H1 (cell line): Measurements from ENCODE around the gene PDE2A. TPM values are rescaled to one million over a fixed set of nuclear protein-coding genes. Genes with fewer than 3 reads are reported as not detected.

Source experiments
- CTCF ChIA-PET: fragments of 300-600 bp; sonication (Branson Sonifier 250); formaldehyde crosslinking; loops from one replicate; lab custom pipeline; 2021; ENCODE audit not compliant: partially characterized antibody; lab: Charles Lee
- POLR2A ChIA-PET: fragments of 300-600 bp; sonication (Branson Sonifier 250); formaldehyde crosslinking; loops from one replicate; lab custom pipeline; 2021; ENCODE audit warnings: inconsistent platforms; ENCODE audit not compliant: partially characterized antibody; lab: Charles Lee
- DNase-seq, 2 experiments: peaks; one replicate each; pipeline versions ENCODE4 v3.0.0 to v3.0.0-alpha.2; 2010 to 2022; ENCODE audit warnings: low spot score in 2 of 2, low read depth in 1 of 2, mixed read lengths in 1 of 2
- FAIRE-seq: peaks from 2 replicates; lab custom pipeline; 2011; peaks lifted over from hg19 to GRCh38; lab: Jason Lieb, UNC
- H2AFZ ChIP-seq: 2 replicates; pipeline ENCODE4 v1.8.1; 2012; ENCODE audit warnings: low read length, inconsistent platforms
- H2AK5ac ChIP-seq: 2 replicates; pipeline ENCODE4 v1.6.1; 2013; ENCODE audit warnings: low read depth, low read length
- H2BK120ac ChIP-seq: replicated peaks from 2 replicates; pipeline ENCODE3; 2013; ENCODE audit warnings: low read depth, low read length, inconsistent platforms
- H2BK12ac ChIP-seq: 2 replicates; pipeline ENCODE4 v1.6.1; 2013; ENCODE audit warnings: low read depth, low read length
- H2BK15ac ChIP-seq: 2 replicates; pipeline ENCODE4 v1.6.1; 2013; ENCODE audit warnings: low read length
- H2BK20ac ChIP-seq: 2 replicates; pipeline ENCODE4 v1.6.1; 2013; ENCODE audit warnings: low read length
- H2BK5ac ChIP-seq: 2 replicates; pipeline ENCODE4 v1.6.1; 2013; ENCODE audit warnings: low read depth, low read length
- H3K14ac ChIP-seq: 2 replicates; pipeline ENCODE4 v1.6.1; 2013; ENCODE audit warnings: inconsistent platforms; ENCODE audit not compliant: insufficient read length
- H3K18ac ChIP-seq: 2 replicates; pipeline ENCODE4 v1.6.1; 2013; ENCODE audit warnings: low read length; ENCODE audit errors: extremely low read depth
- H3K23ac ChIP-seq: 2 replicates; pipeline ENCODE4 v1.6.1; 2013; ENCODE audit warnings: inconsistent platforms; ENCODE audit not compliant: insufficient read length
- H3K23me2 ChIP-seq: 2 replicates; pipeline ENCODE4 v1.6.1; 2013; ENCODE audit warnings: low read depth, low read length
- H3K27ac ChIP-seq: 2 replicates; pipeline ENCODE4 v1.6.1; 2011; ENCODE audit warnings: low read depth, low read length, inconsistent platforms
- H3K27me3 ChIP-seq, 4 experiments: replicated peaks in 1 of 4; 1 replicate in 1 of 4; 2 replicates in 3 of 4; pipeline versions ENCODE4 v1.6.1 to v1.8.1; 2011 to 2013; ENCODE audit warnings: low read length in 3 of 4, mild to moderate bottlenecking in 3 of 4, inconsistent platforms in 2 of 4, mixed read lengths in 2 of 4, moderate library complexity in 1 of 4; ENCODE audit not compliant: control insufficient read depth in 3 of 4, insufficient read depth in 3 of 4; ENCODE audit errors: extremely low read depth in 1 of 4
- H3K36me3 ChIP-seq, 4 experiments: 2 replicates each; pipeline versions ENCODE4 v1.6.1 to v1.8.1; 2011 to 2013; ENCODE audit warnings: mild to moderate bottlenecking in 4 of 4, low read length in 3 of 4, moderate library complexity in 2 of 4, control low read depth in 1 of 4, inconsistent platforms in 1 of 4; ENCODE audit not compliant: insufficient read depth in 4 of 4, control insufficient read depth in 2 of 4
- H3K4ac ChIP-seq: replicated peaks from 2 replicates; pipeline ENCODE3; 2013; ENCODE audit warnings: low read length, low read depth, mixed read lengths, inconsistent platforms; ENCODE audit not compliant: insufficient read length
- H3K4me1 ChIP-seq, 4 experiments: replicated peaks in 1 of 4; 1 replicate in 1 of 4; 2 replicates in 3 of 4; pipeline versions ENCODE4 v1.6.1 to v1.8.1; 2011 to 2013; ENCODE audit warnings: low read length in 3 of 4, inconsistent platforms in 2 of 4, mixed read lengths in 1 of 4; ENCODE audit not compliant: insufficient read depth in 4 of 4, control insufficient read depth in 3 of 4
- H3K4me2 ChIP-seq, 2 experiments: 2 replicates each; pipeline versions ENCODE4 v1.6.1 to v1.8.1; 2011 to 2013; ENCODE audit warnings: low read depth in 2 of 2, low read length in 2 of 2, control low read depth in 1 of 2, inconsistent platforms in 1 of 2, mild to moderate bottlenecking in 1 of 2; ENCODE audit not compliant: insufficient read depth in 1 of 2
- H3K4me3 ChIP-seq, 4 experiments: fragments of 200-600, 300-600 bp in 1 of 4; sonication (generic), shearing (Covaris generic), sonication (Bioruptor Twin) in 1 of 4; 2 replicates each; pipeline versions ENCODE4 v1.5.1 to v1.8.1; 2011 to 2016; ENCODE audit warnings: low read length in 4 of 4, low read depth in 3 of 4, control low read depth in 2 of 4, inconsistent platforms in 2 of 4, mild to moderate bottlenecking in 2 of 4, mixed read lengths in 1 of 4, moderate library complexity in 1 of 4; ENCODE audit not compliant: insufficient read depth in 2 of 4; ENCODE audit errors: extremely low read depth in 1 of 4
- H3K56ac ChIP-seq: replicated peaks from 2 replicates; pipeline ENCODE3; 2013; ENCODE audit warnings: low read depth, mild to moderate bottlenecking, mixed read lengths, low read length, inconsistent platforms; ENCODE audit not compliant: insufficient read length
- H3K79me1 ChIP-seq: 2 replicates; pipeline ENCODE4 v1.6.1; 2013; ENCODE audit warnings: low read depth, low read length, control low read depth
- H3K79me2 ChIP-seq, 2 experiments: 2 replicates each; pipeline versions ENCODE4 v1.6.1 to v1.8.1; 2012 to 2013; ENCODE audit warnings: low read length in 2 of 2, mild to moderate bottlenecking in 2 of 2, inconsistent platforms in 1 of 2; ENCODE audit not compliant: insufficient read depth in 2 of 2, control insufficient read depth in 1 of 2
- H3K9ac ChIP-seq, 4 experiments: replicated peaks in 1 of 4; 1 replicate in 1 of 4; 2 replicates in 3 of 4; pipeline versions ENCODE4 v1.6.1 to v1.8.1; 2011 to 2013; ENCODE audit warnings: low read depth in 3 of 4, low read length in 3 of 4, control low read depth in 2 of 4, mild to moderate bottlenecking in 2 of 4, moderate library complexity in 2 of 4, inconsistent platforms in 1 of 4; ENCODE audit errors: extremely low read depth in 1 of 4
- H3K9me3 ChIP-seq, 2 experiments: 2 replicates each; pipeline versions ENCODE4 v1.6.1 to v1.8.1; 2012 to 2013; ENCODE audit warnings: mild to moderate bottlenecking in 2 of 2, moderate library complexity in 2 of 2, control low read depth in 1 of 2, inconsistent platforms in 1 of 2, low read depth in 1 of 2, low read length in 1 of 2, mixed read lengths in 1 of 2; ENCODE audit not compliant: insufficient read depth in 2 of 2
- H4K20me1 ChIP-seq, 2 experiments: replicated peaks in 1 of 2; 2 replicates each; pipeline versions ENCODE3 to v1.8.1; 2011 to 2013; ENCODE audit warnings: inconsistent platforms in 2 of 2, low read length in 2 of 2, mild to moderate bottlenecking in 1 of 2; ENCODE audit not compliant: insufficient read depth in 2 of 2, control insufficient read depth in 1 of 2
- H4K5ac ChIP-seq: 2 replicates; pipeline ENCODE4 v1.6.1; 2013; ENCODE audit warnings: low read length, low read depth, mixed read lengths, inconsistent platforms; ENCODE audit not compliant: insufficient read length
- H4K8ac ChIP-seq: 2 replicates; pipeline ENCODE4 v1.8.0; 2013; ENCODE audit warnings: mild to moderate bottlenecking, moderate library complexity, low read length, inconsistent platforms; ENCODE audit not compliant: insufficient read depth; ENCODE audit errors: extremely low read depth
- H4K91ac ChIP-seq: replicated peaks from 2 replicates; pipeline ENCODE3; 2013; ENCODE audit warnings: low read length, mixed read lengths, inconsistent platforms; ENCODE audit not compliant: insufficient read length
- CEBPB ChIP-seq: IDR thresholded peaks from 2 replicates; pipeline ENCODE4 v1.6.1; 2012; ENCODE audit warnings: low read depth, low read length
- CHD2 ChIP-seq: IDR thresholded peaks from 2 replicates; pipeline ENCODE4 v1.6.1; 2012; ENCODE audit warnings: low read length, improper control_type of control experiment
- FOSL1 ChIP-seq: IDR thresholded peaks from 2 replicates; pipeline ENCODE4 v1.6.1; 2011; ENCODE audit warnings: mild to moderate bottlenecking, low read depth, low read length, moderate library complexity; ENCODE audit not compliant: insufficient read depth
- KDM4A ChIP-seq: IDR thresholded peaks from one replicate; pipeline ENCODE4 v1.7.1; 2012; ENCODE audit warnings: low read depth, mild to moderate bottlenecking, moderate library complexity, low read length, inconsistent platforms; ENCODE audit not compliant: severe bottlenecking
- MAX ChIP-seq: IDR thresholded peaks from 2 replicates; pipeline ENCODE4 v1.6.1; 2012; ENCODE audit warnings: inconsistent platforms
- TCF12 ChIP-seq: IDR thresholded peaks from 2 replicates; pipeline ENCODE4 v1.6.1; 2011; ENCODE audit warnings: low read depth, mild to moderate bottlenecking, low read length
- YY1 ChIP-seq: IDR thresholded peaks from 2 replicates; pipeline ENCODE4 v1.6.1; 2011; ENCODE audit warnings: low read depth, mild to moderate bottlenecking, low read length
- WGBS, 2 experiments: shearing (Covaris generic) in 1 of 2; methylation state at CpG; one replicate each; pipeline versions ENCODE4 v1.1.6 to v1.1.7; 2013 to 2015; ENCODE audit warnings: low lambda C conversion rate in 2 of 2, mixed read lengths in 2 of 2, inconsistent platforms in 1 of 2, low coverage in 1 of 2, missing lambda C conversion rate in 1 of 2; ENCODE audit not compliant: insufficient replicate concordance in 2 of 2, insufficient coverage in 1 of 2, insufficient read length in 1 of 2; ENCODE audit errors: extremely low coverage in 1 of 2, missing lambda C conversion rate in 1 of 2; 5-methylcytosine and 5-hydroxymethylcytosine counted together
- polyA plus RNA-seq, 7 experiments: library from polyadenylated mRNA; depleted of rRNA in 3 of 7; stranded (reverse) in 5 of 7; unstranded in 2 of 7; fragments of >200 nt in 5 of 7; fragments of 200-250 nt in 2 of 7; gene quantifications; 1 replicate in 5 of 7; 2 replicates in 1 of 7; 4 replicates in 1 of 7; pipeline versions ENCODE4 v1.2.1 to v1.2.3, GENCODE V29; 2011 to 2013; ENCODE audit warnings: missing spikeins in 2 of 7, mixed read lengths in 2 of 7
- total RNA-seq: library from RNA; stranded (reverse); fragmentation: NEBNext Ultra II Directional; extraction: Animal tissue kit (Norgen Biotek cat#: 25700); gene quantifications from 2 replicates; pipeline ENCODE4 v1.2.1, GENCODE V29; 2021

PDE2A gene
- total and polyA plus RNA-seq, 2 of the 8 experiments (the other 6 are each of a cell fraction or from before 2014, with no cell fraction given), result 3.4 to 7.1 TPM

- Histone ChIP-seq H3K36me3 (no peaks in the 10 kb centered on the region), H2AK5ac (no peak overlapping the region), H3K9me3 (no peaks in the 10 kb centered on the region), H3K27me3 (no peaks in the 10 kb centered on the region), H3K9ac (no peak overlapping the region), H3K27ac (no peak overlapping the region), H3K79me2 (no peaks in the 10 kb centered on the region), H3K18ac (no peak overlapping the region), H2BK12ac (no peak overlapping the region), H3K56ac (no peak overlapping the region), H3K4me2 (no peak overlapping the region), H2AFZ (no peak overlapping the region), H3K23me2 (no peaks in the 10 kb centered on the region), H2BK5ac (no peak overlapping the region), H4K8ac (no peak overlapping the region; the same call in 1 of the 2 replicates), H4K5ac (no peak overlapping the region), H3K23ac (no peak overlapping the region), H4K20me1 (no peaks in the 10 kb centered on the region), H4K91ac (no peak overlapping the region), H3K14ac (no peak overlapping the region), H3K4ac (no peak overlapping the region), H3K4me3 (no peak overlapping the region), H2BK15ac (no peak overlapping the region), H2BK120ac (no peak overlapping the region), H3K4me1 (no peaks in the 10 kb centered on the region), H2BK20ac (no peak overlapping the region), H3K79me1 (no peaks in the 10 kb centered on the region)
- FAIRE-seq, result no peak
- CTCF ChIA-PET, result interaction anchor here (0.5 to 5.7 kb wide), 34 partner anchors 10 to 608 kb away, joined by 3 to 62 read pairs (median 5); no protein-coding TSS in a partner anchor
- POLR2A ChIA-PET, result interaction anchor here (0.8 kb wide), 1 partner anchor 102 kb away, joined by 3 read pairs; no protein-coding TSS in a partner anchor
- WGBS, 2 experiments, result 78% methylated on average over 2 of the region's 2 CpGs; no CpG with 5 or more reads in 1 of the 2 experiments
- DNase-seq, result no peak
- no peak for TF ChIP-seq TCF12
- no peak for TF ChIP-seq YY1
- TF ChIP-seq KDM4A, result no peak
- no peak for TF ChIP-seq MAX
- no peak for TF ChIP-seq CHD2
- no peak for TF ChIP-seq CEBPB
- TF ChIP-seq FOSL1, result no peak
Measured at GRCh38 chr11:72573855-72574445, 100.3 kb downstream of the PDE2A start.
